DND-41 (cell line): ENCODE data around the gene PLD5.

ENCODE experiments used
- EZH2 ChIP-seq: IDR thresholded peaks from 3 replicates; pipeline ENCODE4 v1.6.1; 2012; ENCODE audit warnings: borderline replicate concordance, low read depth, mild to moderate bottlenecking, moderate library complexity, low read length, inconsistent platforms; ENCODE audit not compliant: severe bottlenecking
- TF ChIP-seq, protein P1 (sequence below): IDR thresholded peaks from 2 replicates; pipeline ENCODE4 v1.5.1; 2012; ENCODE audit warnings: borderline replicate concordance, low read length, moderate library complexity, mild to moderate bottlenecking; ENCODE audit not compliant: poor library complexity, severe bottlenecking; ENCODE audit errors: extremely low read depth

DNA sequence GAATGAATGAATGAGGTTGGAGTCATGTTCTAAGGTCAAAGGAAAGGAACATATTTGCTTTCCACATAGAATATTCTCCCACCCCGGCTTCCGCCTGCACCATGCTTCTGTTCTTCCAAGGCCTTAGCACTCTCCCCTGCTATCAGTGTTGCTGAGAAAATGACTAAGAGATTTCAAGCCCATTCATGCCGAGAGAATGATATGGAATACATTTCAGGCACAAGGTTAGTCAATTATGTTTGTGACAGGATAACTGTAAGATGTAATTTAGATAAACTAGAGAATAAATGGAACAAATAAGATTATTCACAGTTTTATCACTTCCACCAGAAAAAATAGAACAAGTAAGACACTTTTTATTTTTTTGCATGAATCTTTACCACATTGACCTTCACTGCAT lies 122.6 kb downstream of the PLD5 start:
- TF ChIP-seq, protein P1, sequence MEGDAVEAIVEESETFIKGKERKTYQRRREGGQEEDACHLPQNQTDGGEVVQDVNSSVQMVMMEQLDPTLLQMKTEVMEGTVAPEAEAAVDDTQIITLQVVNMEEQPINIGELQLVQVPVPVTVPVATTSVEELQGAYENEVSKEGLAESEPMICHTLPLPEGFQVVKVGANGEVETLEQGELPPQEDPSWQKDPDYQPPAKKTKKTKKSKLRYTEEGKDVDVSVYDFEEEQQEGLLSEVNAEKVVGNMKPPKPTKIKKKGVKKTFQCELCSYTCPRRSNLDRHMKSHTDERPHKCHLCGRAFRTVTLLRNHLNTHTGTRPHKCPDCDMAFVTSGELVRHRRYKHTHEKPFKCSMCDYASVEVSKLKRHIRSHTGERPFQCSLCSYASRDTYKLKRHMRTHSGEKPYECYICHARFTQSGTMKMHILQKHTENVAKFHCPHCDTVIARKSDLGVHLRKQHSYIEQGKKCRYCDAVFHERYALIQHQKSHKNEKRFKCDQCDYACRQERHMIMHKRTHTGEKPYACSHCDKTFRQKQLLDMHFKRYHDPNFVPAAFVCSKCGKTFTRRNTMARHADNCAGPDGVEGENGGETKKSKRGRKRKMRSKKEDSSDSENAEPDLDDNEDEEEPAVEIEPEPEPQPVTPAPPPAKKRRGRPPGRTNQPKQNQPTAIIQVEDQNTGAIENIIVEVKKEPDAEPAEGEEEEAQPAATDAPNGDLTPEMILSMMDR, result no peak
- TF ChIP-seq EZH2, result no peak
